Endothelial cell of umbilical vein (primary cell): ENCODE results near the gene ZBTB39. TPM values are rescaled to one million over a fixed set of nuclear protein-coding genes. Genes with fewer than 3 reads are reported as not detected.

Experiments
- BruUV-seq: library from RNA; stranded (reverse); fragments of 400-500 nt; replicated peaks from 2 replicates; lab custom pipeline; 2021; lab: Mats Ljungman, UMichigan
- CTCF ChIA-PET: fragments of 300-600, 350-600 bp; sonication (Branson Sonifier 250); formaldehyde crosslinking; loops from one replicate; lab custom pipeline; 2021; ENCODE audit warnings: antibody characterized with exemption, inconsistent platforms; lab: Charles Lee
- POLR2A ChIA-PET: fragments of 300-600, 350-600 bp; sonication (Branson Sonifier 250); formaldehyde crosslinking; loops from one replicate; lab custom pipeline; 2021; ENCODE audit warnings: antibody characterized with exemption, inconsistent platforms; lab: Charles Lee
- DNase-seq: peaks from one replicate; pipeline ENCODE4 v3.0.0-alpha.2; 2011; ENCODE audit warnings: low read depth, low spot score
- FAIRE-seq: peaks from 2 replicates; lab custom pipeline; 2011; peaks lifted over from hg19 to GRCh38; lab: Jason Lieb, UNC
- H2AFZ ChIP-seq: 2 replicates; pipeline ENCODE4 v1.6.0; 2012; ENCODE audit warnings: low read depth, low read length, control low read depth, inconsistent platforms
- H3K27ac ChIP-seq: 2 replicates; pipeline ENCODE4 v1.5.1; 2011; ENCODE audit warnings: low read depth, mild to moderate bottlenecking, control low read depth, low read length, moderate library complexity; ENCODE audit not compliant: insufficient read depth
- H3K27me3 ChIP-seq, 2 experiments: 2 replicates each; pipeline versions ENCODE4 v1.6.0 to v1.6.1; 2011; ENCODE audit warnings: low read length in 2 of 2, mixed read lengths in 1 of 2; ENCODE audit not compliant: control insufficient read depth in 2 of 2, insufficient read depth in 2 of 2
- H3K36me3 ChIP-seq, 2 experiments: 2 replicates in 1 of 2; 3 replicates in 1 of 2; pipeline ENCODE4 v1.5.1; 2011; ENCODE audit warnings: low read length in 2 of 2, mild to moderate bottlenecking in 1 of 2, moderate library complexity in 1 of 2; ENCODE audit not compliant: control insufficient read depth in 2 of 2, insufficient read depth in 2 of 2; ENCODE audit errors: extremely low read depth in 1 of 2
- H3K4me1 ChIP-seq: 3 replicates; pipeline ENCODE4 v1.5.1; 2011; ENCODE audit warnings: mild to moderate bottlenecking, low read length; ENCODE audit not compliant: control insufficient read depth, insufficient read depth; ENCODE audit errors: extremely low read depth
- H3K4me2 ChIP-seq: 2 replicates; pipeline ENCODE4 v1.6.1; 2011; ENCODE audit warnings: low read length, control low read depth, mixed read lengths; ENCODE audit not compliant: insufficient read depth
- H3K4me3 ChIP-seq, 3 experiments: fragments of 200-600 bp in 1 of 3; sonication (generic), shearing (Covaris generic) in 1 of 3; replicated peaks in 1 of 3; 2 replicates each; pipeline ENCODE4 v1.5.1; 2011 to 2016; ENCODE audit warnings: control low read depth in 3 of 3, low read length in 3 of 3, mild to moderate bottlenecking in 2 of 3, inconsistent platforms in 1 of 3, low read depth in 1 of 3, moderate library complexity in 1 of 3; ENCODE audit not compliant: insufficient read depth in 1 of 3
- H3K79me2 ChIP-seq: 2 replicates; pipeline ENCODE4 v1.6.0; 2012; ENCODE audit warnings: low read length, inconsistent platforms; ENCODE audit not compliant: control insufficient read depth, insufficient read depth
- H3K9ac ChIP-seq: replicated peaks from 2 replicates; pipeline ENCODE3; 2011; ENCODE audit warnings: low read length, control low read depth; ENCODE audit not compliant: insufficient read depth; ENCODE audit errors: extremely low read depth
- H3K9me1 ChIP-seq: replicated peaks from 3 replicates; pipeline ENCODE4 v1.6.0; 2011; ENCODE audit warnings: mild to moderate bottlenecking, low read length; ENCODE audit not compliant: control insufficient read depth, insufficient read depth; ENCODE audit errors: extremely low read depth
- H3K9me3 ChIP-seq: replicated peaks from 2 replicates; pipeline ENCODE4 v1.5.1; 2012; ENCODE audit warnings: low read length, inconsistent platforms; ENCODE audit not compliant: control insufficient read depth, insufficient read depth
- H4K20me1 ChIP-seq: replicated peaks from 2 replicates; pipeline ENCODE3; 2011; ENCODE audit warnings: mild to moderate bottlenecking, low read length; ENCODE audit not compliant: control insufficient read depth, insufficient read depth; ENCODE audit errors: extremely low read depth
- EZH2 ChIP-seq: IDR thresholded peaks from 2 replicates; pipeline ENCODE4 v1.6.1; 2012; ENCODE audit warnings: borderline replicate concordance, low read depth, mild to moderate bottlenecking, moderate library complexity, low read length, inconsistent platforms; ENCODE audit not compliant: severe bottlenecking
- FOS ChIP-seq: IDR thresholded peaks from 2 replicates; pipeline ENCODE4 v1.6.1; 2011; ENCODE audit warnings: mild to moderate bottlenecking, low read length, moderate library complexity, borderline replicate concordance; ENCODE audit not compliant: insufficient read depth
- GATA2 ChIP-seq: IDR thresholded peaks from 2 replicates; pipeline ENCODE4 v1.7.0; 2011; ENCODE audit warnings: low read depth, mild to moderate bottlenecking, moderate library complexity, mixed read lengths, low read length; ENCODE audit not compliant: insufficient read length, insufficient read depth
- JUN ChIP-seq: IDR thresholded peaks from 2 replicates; pipeline ENCODE4 v1.6.1; 2011; ENCODE audit warnings: borderline replicate concordance, low read depth; ENCODE audit not compliant: insufficient read length, insufficient read depth
- MAX ChIP-seq: IDR thresholded peaks from 2 replicates; pipeline ENCODE4 v1.6.1; 2011; ENCODE audit not compliant: insufficient read depth, insufficient read length
- MYC ChIP-seq: IDR thresholded peaks from one replicate; pipeline ENCODE4 v1.6.1; 2011; ENCODE audit warnings: mild to moderate bottlenecking, low read depth, low read length
- POLR2A ChIP-seq: IDR thresholded peaks from 2 replicates; pipeline ENCODE4 v1.6.1; 2012; ENCODE audit warnings: low read depth, mild to moderate bottlenecking, control low read depth, low read length
- POLR2AphosphoS5 ChIP-seq: IDR thresholded peaks from 2 replicates; pipeline ENCODE4 v1.6.1; 2012; ENCODE audit warnings: low read depth, mild to moderate bottlenecking, control low read depth, low read length, moderate library complexity; ENCODE audit not compliant: insufficient read depth
- dilution Hi-C: fragments of 300-500 bp; cut with MboI; formaldehyde crosslinking; loops from one replicate; pipeline ENCODE4 v1.15.0; 2019; ENCODE audit warnings: low sequenced_read_pairs; ENCODE audit not compliant: extremely low pct_ligation_motif_present
- intact Hi-C: fragments of 100-400 bp; cut with micrococcal nuclease; formaldehyde crosslinking; loops from one replicate; pipeline ENCODE4 v1.10.0; 2022
- polyA plus RNA-seq, 4 experiments: library from polyadenylated mRNA; depleted of rRNA in 3 of 4; stranded (reverse) in 3 of 4; unstranded in 1 of 4; fragments of >200 nt; gene quantifications; 2 replicates each; pipeline versions ENCODE4 v1.2.1 to v1.2.3, GENCODE V29; 2011 to 2012; ENCODE audit warnings: missing spikeins in 1 of 4
- total RNA-seq: library from RNA; stranded (reverse); gene quantifications from 2 replicates; pipeline ENCODE4 v1.2.3, GENCODE V29; 2021
- TF ChIP-seq, protein P1 (sequence below), 2 donors: IDR thresholded peaks; 1 replicate in 1 of 2; 2 replicates in 1 of 2; pipeline ENCODE4 v1.5.1; 2011; ENCODE audit warnings: low read length in 2 of 2, mild to moderate bottlenecking in 2 of 2, moderate library complexity in 2 of 2, control low read depth in 1 of 2, inconsistent platforms in 1 of 2, low read depth in 1 of 2; ENCODE audit not compliant: insufficient read depth in 1 of 2; ENCODE audit errors: extremely low read depth in 1 of 2

The ZBTB39 gene
- total and polyA plus RNA-seq, 2 donors (not counting 3 experiments of a cell fraction or from before 2014, with no cell fraction given) = 5.9 to 8.5 TPM

DNA sequence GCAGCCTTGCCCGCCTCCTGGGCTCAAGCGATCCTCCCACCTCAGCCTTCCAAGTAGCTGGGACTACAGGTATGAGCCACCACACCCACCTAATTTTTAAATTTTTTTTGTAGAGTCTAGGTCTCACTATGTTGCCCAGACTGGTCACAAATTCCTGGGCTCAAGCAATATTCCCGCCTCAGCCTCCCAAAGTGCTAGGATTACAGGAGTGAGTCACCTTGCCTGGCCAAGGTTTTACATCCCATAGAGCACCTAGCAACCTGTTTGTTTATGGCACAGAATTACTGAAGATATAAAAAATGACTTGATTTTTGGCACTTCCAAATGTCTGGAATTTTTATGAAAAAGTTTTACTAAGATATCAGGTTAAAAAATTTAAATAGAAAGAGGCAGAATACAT is 27.1 kb upstream of the ZBTB39 start:
- H3K4me1 ChIP-seq = no peaks in the 10 kb centered on the region
- no peak overlapping the region for H3K27ac ChIP-seq
- TF ChIP-seq GATA2 (no peak), MAX (no peak), EZH2 (no peak), JUN (no peak), MYC (no peak), POLR2A (no peak), FOS (no peak), POLR2AphosphoS5 (no peak)
- TF ChIP-seq, protein P1, sequence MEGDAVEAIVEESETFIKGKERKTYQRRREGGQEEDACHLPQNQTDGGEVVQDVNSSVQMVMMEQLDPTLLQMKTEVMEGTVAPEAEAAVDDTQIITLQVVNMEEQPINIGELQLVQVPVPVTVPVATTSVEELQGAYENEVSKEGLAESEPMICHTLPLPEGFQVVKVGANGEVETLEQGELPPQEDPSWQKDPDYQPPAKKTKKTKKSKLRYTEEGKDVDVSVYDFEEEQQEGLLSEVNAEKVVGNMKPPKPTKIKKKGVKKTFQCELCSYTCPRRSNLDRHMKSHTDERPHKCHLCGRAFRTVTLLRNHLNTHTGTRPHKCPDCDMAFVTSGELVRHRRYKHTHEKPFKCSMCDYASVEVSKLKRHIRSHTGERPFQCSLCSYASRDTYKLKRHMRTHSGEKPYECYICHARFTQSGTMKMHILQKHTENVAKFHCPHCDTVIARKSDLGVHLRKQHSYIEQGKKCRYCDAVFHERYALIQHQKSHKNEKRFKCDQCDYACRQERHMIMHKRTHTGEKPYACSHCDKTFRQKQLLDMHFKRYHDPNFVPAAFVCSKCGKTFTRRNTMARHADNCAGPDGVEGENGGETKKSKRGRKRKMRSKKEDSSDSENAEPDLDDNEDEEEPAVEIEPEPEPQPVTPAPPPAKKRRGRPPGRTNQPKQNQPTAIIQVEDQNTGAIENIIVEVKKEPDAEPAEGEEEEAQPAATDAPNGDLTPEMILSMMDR (IDR thresholded peaks at IDR 0.05; ENCODE audit: extremely low read depth in 1 of 2, insufficient read depth in 1 of 2, low read depth in 1 of 2, low read length in 2 of 2) = no peak
- no peaks in the 10 kb centered on the region for H3K9me1 ChIP-seq
- ChIA-PET CTCF (no interaction called here), POLR2A (no interaction called here)
- DNase-seq (no peak), FAIRE-seq (no peak)
- H4K20me1 ChIP-seq = no peaks in the 10 kb centered on the region
- no peak overlapping the region for H3K9ac ChIP-seq
- H2AFZ ChIP-seq = no peak overlapping the region
- H3K9me3 ChIP-seq = no peaks in the 10 kb centered on the region
- intact Hi-C loops (no loop called here), dilution Hi-C loops (no loop called here)
- no peaks in the 10 kb centered on the region for H3K36me3 ChIP-seq
- no peaks in the 10 kb centered on the region for H3K79me2 ChIP-seq
- no peak overlapping the region for H3K4me2 ChIP-seq
- H3K4me3 ChIP-seq = no peak overlapping the region
- peaks cover 12 to 13% of the 10 kb centered on the region in 2 experiments for H3K27me3 ChIP-seq
- BruUV-seq = no TSS peak
